PC-9 (cell line): Measurements from ENCODE around the gene MEFV.

Source experiments
- CTCF ChIP-seq: fragments of 200-600 bp; sonication (generic); conservative IDR thresholded peaks from 2 replicates; pipeline ENCODE4 v1.6.1; 2017; ENCODE audit warnings: mixed run types, antibody characterized with exemption, mild to moderate bottlenecking, moderate library complexity
- EZH2 ChIP-seq: fragments of 200-600 bp; sonication (generic); IDR thresholded peaks from 2 replicates; pipeline ENCODE4 v1.8.0; 2017; ENCODE audit warnings: antibody characterized with exemption, low read depth

GRCh38 chr16:3235856-3236669 is 20.4 kb downstream of the MEFV start:
- TF ChIP-seq CTCF = no peak
- no peak for TF ChIP-seq EZH2
